GM18520 (cell line): ENCODE data around the gene SYTL1.

Source experiments
- ATAC-seq: cut with Tn5 transposase; IDR thresholded peaks from one replicate; pipeline ENCODE4 v1.9.1; 2021; ENCODE audit not compliant: unreplicated experiment

The SYTL1 gene

DNA sequence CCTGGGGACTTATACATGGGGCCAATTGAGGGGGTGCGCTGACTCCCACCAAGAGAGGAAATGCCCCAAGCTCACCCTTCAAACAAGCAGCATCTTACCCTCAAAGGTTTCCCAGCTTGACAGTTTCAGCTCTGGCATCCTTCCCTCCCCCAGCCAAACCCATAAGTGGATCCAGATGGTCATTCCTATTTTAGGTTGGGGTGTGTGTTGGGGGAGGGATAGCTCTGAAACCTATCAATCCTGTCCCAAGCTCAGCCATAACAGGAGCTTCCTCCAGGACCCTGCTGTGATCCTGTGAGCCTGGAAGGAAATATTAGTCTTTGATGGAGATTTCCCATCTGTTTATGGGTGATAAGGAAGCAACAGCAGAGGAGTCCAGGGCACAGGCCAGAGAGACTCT, 23.2 kb upstream of the SYTL1 start:
- ATAC-seq, result no peak

DNA sequence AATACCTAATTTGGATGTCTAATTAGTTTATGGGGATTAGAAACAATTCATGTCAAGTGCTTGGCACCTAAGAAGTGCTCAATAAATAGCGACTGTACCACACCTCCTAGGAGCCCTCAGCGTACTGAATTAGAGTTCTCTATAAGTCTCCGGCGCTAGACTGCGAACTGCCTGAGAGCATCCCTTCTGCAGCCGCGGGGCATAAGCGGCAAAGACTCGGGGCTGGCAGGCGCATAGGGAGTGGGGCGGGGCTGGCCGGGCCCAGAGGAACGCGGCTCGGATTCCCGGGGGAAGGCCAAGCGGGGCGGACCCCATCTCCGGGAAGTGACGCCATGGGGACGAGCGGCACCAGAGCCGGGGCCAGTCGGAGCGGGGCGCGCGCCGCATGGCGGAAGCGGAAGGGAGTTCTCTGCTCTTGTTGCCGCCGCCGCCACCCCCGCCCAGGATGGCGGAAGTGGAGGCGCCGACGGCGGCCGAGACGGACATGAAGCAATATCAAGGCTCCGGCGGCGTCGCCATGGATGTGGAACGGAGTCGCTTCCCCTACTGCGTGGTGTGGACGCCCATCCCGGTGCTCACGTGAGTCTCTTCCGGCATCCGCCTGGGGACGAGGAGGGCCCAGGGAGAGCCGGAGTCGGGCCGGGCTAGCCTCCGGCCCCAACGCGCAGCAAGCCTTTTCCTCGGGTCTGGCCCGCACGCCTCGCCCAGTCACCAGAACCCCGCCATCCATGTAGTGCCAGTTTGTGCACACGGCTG, 19.8 kb upstream of the SYTL1 start, which contains the start of gene TMEM222:
Gene TMEM222 (plus strand): TSS at position 351 of the 756 bp plus-strand sequence. CDS start 35 bp downstream, at position 386.
- ATAC-seq, result peak; percentile 92

DNA sequence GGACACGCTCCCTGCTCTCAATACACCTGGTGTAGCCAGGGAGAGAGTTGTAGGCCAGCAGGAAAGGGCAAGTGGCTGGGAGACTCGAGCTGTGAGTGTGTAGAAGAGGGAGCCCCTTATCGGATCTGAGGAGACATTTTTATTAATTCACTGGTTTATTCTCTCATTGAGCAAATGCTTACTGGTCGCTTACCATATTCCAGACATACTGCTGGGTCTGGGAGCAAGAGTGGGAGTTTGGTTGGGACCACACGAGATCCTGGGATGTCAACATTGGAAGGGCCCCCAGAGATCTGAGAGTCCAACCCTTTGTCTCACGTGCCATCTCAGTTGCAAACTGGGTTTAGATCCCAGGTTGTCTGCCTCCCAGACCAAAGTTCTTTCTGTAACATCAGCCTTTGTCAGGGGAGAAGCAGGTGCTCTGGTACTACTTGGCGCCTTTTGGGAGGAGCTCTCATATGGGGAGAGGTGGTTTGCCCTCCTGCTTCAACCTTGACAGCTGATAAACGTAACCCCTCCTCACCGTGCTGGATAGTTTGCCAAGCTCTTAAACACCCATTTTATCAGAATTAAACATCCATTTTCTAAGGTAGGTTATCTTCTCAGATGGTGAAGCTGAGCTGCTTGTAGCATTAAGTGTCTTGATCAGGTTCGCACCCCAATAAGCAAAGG, 19.1 kb upstream of the SYTL1 start:
- ATAC-seq, result no peak

DNA sequence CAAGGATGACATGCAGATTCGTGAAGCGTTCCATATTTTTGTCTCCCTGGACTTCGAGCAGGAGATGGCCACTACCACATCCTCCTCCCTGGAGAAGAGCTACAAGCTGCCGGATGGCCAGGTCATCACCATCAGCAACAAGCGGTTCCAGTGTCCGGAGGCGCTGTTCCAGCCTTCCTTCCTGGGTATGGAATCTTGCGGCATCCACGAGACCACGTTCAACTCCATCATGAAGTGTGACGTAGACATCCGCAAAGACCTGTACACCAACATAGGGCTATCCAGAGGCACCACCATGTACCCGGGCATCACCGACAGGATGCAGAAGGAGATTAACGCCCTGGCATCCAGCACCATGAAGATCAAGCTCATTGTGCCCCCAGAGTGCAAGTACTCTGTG, 16.5 kb upstream of the SYTL1 start:
- no peak for ATAC-seq

DNA sequence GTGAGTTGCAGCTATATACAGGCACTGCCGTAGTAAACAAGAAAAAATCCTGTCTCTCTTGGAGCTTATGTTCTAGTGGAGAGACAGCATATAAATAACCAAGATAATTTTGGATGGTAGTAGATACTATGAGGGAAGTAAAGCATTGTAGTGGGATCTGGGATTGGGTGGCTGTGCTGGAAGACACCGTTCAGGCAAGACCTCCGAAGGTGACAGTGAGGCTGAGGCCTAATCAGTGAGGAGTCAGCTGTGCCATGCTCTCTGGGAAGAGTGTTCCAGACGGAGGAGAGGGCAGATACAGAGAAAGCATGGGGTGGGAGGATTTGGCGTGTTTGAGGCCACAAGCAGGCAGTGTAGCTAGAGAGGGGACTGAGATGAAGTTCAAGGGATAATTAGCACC, 13.9 kb upstream of the SYTL1 start:
- ATAC-seq, result no peak

DNA sequence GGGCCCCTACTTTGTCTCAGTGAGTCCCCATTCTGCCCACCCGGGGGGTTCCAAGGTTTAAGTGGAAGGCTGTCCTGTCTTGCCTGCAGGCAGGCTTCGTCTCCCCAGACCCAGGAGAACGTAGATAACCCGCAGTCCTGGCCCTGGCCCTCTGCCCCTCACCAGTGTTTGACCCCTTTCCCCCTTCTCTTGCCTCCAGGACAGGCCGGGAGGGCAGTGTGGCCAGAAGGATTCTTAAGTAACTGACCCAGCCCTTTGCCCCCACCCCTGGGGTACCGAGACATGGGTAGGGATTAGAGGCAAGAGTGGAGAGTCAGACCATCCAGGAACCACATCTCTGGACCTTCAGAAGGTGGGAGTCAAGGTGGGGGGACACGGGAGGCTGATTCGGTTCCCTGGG, 11.0 kb upstream of the SYTL1 start:
- ATAC-seq, result no peak

DNA sequence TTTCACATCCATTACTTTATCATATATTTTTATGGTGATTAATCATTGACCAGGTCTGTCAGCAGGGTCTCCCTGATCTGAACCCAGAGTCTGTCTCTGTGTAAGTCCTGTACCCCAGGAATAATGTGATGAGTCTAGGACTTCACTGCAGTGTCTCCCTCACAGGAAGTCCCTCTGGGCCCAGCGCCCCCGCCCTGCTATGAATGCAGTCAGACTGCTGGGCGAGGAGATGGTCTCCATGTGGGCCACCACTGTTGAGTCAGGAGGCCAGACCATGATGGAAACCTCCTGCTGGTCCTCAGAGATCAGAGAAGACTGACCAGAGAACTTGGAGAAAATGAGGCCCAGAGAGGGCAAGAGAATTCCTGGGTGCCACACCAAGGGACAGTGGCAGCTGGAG, 10.4 kb upstream of the SYTL1 start:
- ATAC-seq, result no peak

DNA sequence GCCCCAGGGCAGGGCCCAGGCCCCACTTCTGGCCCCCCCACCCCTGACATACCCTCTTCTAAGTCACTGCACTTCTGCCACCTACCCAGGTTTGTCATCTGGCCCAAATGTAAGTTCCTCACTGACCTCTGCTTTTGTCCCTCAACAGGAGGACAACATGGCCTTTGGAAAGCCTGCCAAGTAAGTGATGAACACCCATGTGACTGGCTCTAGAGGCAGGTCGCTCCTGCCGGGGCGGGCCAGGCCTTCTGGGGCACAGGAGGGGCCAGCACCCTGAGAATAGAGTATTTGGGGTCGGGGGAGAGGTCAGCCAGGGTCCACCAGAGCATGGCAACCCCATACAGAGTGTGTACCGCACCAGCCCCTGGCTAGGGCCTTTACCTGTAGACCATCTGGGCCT, 9.9 kb upstream of the SYTL1 start:
- no peak for ATAC-seq

DNA sequence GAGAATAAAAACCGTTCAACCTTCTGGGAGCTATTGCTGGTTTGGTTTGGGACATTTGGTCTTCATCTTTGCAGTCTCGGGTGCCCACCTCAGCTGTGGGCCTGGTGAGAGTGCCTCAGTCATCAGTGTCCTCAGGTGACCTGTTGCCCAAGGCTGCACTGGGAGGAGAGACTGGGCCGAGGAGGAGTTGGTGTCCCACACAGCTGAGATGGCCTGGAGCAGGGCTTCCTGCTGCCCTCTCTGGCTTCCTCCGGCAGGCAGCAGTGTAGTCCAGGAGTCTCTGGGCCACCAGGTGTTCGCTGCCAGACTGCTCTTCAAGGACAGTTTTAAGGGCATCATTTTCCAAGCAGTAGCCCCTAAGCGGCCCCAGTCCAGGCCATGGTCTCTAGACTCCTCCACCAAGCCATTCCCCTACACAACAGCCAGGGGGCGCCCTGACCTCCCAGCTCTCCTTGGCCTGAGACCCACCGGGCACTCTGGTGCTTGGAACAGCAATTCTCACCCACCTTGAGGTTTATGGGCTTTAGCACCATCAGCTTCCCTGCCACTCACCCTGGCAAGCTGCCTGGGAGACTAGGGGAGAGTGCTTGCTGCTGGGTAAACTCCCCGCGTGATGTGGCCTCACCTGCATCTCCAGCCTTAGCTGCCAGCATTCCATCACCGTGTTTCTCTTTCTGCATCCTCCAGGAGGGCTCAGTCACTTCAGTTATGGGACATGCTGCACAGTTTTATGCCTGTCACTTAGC, 9.1 kb upstream of the SYTL1 start:
- ATAC-seq, result no peak

DNA sequence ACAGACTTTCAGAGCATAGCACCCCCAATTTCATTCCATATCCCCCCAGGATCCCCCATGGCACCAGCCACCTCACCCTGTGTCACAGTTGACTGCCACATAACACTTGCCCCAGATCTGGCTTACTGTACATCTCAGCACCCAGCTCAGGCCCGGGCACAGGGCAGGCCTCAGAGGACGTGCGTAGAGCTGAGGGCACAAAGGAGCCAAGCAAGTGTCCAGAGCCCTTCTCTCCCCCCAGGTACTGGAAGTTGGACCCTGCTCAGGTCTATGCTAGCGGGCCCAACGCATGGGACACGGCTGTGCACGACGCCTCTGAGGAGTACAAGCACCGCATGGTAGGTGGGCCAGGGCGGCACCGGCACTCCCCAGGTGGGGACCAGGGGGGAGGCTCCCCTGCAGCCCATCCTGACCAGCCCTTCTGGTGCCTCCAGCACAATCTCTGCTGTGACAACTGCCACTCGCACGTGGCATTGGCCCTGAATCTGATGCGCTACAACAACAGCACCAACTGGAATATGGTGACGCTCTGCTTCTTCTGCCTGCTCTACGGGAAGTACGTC, 8.0 kb upstream of the SYTL1 start:
- no peak for ATAC-seq

DNA sequence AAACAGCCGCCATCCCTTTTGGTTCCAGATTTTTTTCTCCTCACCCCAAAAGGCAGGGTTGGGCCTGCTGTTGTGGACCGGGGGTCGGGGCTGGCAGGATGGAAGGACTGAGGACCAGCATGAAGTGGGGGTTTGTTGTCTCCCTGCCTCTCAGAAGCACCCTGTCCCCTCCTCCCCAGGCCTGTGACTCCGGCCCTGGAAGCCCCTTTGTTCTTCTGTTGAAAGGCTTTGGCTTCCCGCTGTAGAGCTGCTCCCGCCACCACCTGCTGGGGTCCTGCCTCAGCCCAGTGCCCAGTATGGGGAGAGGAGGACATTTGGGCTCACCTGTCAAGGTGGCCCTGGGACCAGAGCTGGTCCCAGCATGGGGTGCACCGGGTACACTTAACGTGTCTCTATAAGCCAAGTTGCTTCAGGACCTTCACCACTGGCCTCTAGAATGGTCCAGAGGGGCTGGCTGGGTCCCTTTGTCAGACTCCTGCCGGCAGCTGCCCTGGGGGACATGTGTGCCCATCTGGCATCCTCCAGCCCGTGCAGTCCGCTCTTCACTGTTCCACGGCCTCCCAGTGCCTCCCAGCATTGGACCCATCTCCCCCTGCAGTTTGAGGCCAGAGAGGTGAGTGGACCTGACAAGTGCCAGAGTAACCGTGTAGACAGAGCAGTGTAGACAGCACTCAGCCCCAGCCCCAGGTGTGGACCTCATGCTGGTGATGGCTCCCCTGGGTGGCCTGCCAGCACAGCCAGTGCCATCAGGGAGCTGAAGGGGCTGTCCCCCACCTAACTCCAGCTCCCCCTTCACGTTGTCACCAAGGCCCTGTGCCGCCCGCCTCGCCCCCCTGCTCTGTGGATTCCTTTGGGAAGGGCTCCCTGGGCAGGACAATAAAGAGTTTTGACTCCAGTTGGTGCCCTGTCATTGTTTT, 6.1 kb upstream of the SYTL1 start:
- no peak for ATAC-seq

DNA sequence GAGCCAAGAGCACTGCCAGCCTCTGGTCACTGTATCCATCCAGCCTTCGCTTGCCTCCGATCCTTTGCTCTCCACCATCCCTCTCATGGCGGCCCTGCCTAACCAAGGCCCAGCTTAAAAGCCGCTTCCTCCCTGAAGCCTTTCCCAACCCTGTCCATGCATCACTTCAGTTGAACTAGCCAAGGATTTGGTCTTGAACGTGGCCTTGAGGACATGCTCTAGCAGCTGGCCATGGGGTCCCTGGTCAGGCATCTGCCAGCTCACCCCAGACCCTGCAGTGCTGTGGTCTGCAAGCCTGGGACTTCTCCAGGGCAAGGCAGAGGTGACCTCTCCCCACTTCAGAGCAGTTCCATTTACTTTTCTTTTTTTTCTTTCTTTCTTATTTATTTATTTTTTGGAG, 5.1 kb upstream of the SYTL1 start:
- ATAC-seq, result no peak

DNA sequence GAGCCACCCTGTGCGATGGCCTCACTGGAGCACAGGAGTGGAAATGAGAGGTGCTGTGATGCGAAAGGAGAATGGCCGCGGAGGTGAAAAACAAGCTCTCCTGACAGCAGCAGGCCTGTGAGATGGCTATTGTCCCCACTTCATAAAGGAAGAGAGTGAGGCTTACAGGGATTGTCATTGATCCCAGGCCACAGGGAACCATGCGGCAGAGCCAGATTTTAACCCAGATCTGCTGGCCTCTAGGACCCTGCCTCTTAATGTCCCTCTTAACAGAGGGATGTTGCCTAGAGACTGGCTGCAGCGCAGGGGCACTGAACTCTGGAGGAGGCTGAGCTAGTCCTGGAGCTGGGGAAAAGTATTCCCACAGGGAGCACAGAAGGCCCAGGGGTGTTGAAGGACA, 3.1 kb upstream of the SYTL1 start:
- ATAC-seq, result no peak

DNA sequence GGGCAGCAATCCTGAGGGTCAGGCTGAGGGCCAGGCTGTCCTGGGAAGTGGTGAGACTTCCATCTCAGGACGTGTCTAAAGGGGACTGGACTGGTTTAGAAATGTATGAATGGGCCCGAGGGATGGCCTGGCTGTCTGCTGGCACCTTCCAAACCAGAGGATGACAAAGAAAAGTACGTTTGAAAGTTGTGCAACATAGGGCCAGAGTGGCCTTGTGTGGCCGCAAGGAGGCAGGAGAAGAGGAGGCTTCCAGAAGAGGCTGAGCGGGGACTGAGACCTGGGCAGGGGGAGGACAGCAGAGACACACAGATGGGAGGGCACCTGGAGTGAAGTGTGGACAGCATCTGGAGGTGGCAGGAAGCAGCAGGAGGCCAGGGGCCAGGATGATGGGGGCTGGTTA, 2.6 kb upstream of the SYTL1 start:
- no peak for ATAC-seq

DNA sequence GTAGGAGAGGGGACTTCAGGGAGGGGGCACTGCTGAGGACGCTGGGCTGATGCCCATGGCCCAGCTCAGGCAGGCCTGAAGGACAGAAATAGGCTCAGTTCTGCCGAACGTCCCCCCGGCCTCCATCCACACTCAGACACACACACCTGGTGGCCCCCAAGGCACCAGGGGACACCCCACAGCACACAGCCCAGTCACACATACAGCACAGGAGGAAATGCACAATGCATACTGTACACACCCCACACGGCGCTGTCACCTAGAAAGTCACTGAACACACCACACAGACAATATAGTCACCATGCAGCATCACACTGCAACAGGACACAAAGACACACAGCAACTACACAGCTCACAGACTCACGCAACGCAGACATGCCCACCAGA, 562 bp downstream of the SYTL1 start:
- ATAC-seq, result no peak

DNA sequence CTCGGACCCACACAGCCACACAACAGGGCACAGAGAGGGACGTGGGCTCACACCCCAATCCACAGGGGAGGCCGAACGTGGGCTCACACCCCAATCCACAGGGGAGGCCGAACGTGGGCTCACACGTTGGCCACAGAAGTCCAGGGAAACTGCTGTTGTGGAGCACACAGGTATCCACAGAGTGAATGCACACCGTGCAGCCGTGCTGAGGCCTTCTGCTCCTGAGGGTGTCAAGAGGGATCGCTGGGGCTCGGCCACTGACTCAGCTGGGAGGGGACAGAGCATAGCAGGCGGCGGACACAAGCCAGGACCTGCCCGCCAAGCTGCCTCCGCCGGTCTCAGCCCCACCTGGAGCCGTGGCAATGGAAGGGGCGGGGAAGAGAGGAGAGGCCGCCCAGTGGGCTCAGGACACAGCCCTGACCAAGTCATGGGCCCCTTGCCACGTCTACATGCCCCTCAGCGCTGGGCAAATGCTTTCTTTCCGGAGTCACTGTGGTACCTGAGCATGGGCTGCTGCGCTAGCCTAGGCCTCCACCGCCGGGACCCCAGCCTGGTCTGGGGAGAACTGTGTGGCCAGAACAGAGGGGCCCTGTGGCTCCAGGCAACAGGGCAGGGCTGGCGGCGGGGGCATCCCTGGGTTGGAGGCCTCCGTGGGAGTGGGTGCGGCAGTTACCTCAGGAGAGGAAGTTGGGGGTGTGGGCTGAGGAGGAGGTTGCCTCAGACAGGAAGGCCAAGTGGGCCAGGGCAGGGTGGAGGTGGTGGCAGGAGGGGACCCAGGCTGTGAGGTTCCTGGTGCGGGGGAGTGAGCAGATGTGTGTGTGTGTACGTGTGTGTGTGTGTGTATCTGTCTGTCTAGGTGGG, 1.2 kb downstream of the SYTL1 start:
- ATAC-seq, result no peak

DNA sequence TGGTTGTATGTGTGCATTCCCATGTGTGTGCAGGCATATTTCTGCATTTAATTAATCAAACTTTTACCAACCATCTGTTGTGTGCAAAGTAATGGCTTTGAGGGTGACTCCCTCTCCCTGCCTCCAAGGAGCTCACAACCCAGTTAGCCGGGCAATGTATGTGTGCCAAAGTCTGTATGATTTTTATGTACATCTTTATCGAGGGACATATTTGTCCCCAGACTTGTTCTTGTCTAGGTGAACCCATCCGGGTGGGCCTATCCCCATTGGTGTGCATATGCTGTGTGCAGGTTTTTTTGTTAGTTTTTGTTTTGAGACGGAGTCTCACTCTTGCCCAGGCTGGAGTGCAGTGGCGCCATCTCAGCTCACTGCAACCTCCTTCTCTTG, 1.8 kb downstream of the SYTL1 start:
- ATAC-seq, result no peak

DNA sequence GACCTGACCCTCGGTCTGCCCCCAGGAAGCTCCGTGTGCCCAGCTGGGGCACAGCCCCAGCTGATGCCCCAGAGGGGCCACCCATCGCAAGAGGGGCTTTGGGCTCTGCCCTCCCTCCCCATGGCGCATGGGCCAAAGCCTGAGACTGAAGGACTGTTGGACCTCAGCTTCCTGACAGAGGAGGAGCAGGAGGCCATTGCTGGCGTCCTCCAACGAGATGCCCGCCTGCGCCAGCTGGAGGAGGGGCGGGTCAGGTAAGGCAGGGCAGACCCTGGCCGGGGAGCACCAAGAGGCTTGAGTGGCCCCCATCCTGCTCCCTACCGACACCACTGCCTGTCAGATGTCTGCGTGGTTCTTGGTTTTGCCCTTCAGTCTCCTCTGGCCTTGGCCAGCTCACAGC, 3.5 kb downstream of the SYTL1 start:
- ATAC-seq, result no peak

DNA sequence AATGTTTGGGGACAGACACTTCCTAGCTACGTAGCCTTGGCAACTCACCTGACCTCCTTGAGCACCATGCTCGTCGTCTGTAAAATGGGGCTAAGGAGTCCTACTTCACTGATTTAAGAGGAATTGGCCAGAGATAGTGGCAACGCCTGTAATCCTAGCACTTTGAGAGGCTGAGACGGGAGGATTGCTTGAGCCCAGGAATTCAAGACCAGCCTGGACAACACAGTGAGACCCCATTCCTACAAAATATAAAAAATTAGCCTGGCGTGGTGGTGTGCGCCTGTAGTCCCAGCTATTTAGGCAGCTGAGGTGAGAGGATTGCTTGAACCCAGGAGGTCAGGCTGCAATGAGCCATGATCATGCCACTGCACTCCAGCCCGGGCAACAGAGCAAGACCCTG, 4.5 kb downstream of the SYTL1 start:
- ATAC-seq, result no peak
